Skin epidermis (tissue), 12 donors: ENCODE measurements around the gene MKNK2.
A peak's percentile ranks its signal among the peaks of the same experiment; 100 is the strongest.
"Not testable (repeated sequence)": the region's sequence is repeated elsewhere in the genome, so short reads cannot be mapped to it uniquely, and the experiment has no call there.

Source experiments
- H3K27ac ChIP-seq, 21 experiments: fragments of 200-600 bp; sonication (generic) in 11 of 21; one replicate each; pipeline ENCODE4 v1.5.0; 2020; ENCODE audit warnings: mild to moderate bottlenecking in 3 of 21, inconsistent platforms in 2 of 21, moderate library complexity in 2 of 21
- H3K4me3 ChIP-seq, 7 experiments: fragments of 200-600 bp; sonication (generic) in 2 of 7; one replicate each; pipeline ENCODE4 v1.5.0; 2020; ENCODE audit warnings: inconsistent platforms in 2 of 7, mild to moderate bottlenecking in 2 of 7, moderate library complexity in 1 of 7

MKNK2 gene

DNA sequence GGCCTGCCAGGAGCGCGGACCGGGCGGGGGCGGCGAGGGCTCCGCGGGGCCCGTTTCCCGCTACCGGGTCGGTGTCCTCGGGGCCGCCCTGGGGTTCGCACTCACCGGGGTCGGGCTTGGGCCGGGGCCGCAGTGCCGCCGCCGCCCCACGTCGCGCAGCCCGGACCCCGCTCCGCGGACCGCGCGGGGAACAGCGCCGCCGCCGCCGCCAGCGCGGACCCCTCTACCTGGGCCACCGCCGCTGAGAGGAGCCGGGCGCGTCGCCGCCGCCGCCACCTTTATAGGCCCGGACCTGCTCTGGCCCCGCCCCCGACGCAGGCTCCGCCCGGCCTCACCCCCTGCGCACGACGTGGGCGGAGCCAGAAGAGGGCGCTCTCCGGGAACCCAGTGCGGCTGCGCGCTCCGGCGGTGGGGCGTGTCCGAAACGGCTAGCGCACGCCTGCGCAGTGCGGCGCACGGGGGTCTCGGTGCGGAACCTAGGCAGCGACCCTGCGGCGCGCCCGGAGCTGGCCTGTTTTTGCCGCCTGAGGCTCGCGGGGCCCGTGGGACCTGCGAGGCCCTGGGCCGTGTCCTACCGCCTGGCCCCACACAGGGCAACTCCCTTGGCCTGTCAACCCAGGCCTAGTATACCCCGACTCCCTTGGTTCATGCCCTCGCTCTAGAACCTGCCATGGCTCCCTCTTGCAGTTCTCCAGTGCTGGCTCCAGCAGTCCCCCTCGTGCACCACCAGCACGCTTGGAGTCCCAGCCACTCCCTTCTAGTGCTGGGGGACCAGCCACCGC is at the start of gene MKNK2:
Gene MKNK2 (minus strand): TSS at position 254 of the 782 bp plus-strand sequence. CDS start 393 bp downstream, outside the sequence.
- Histone ChIP-seq H3K27ac (peak within 1 kb of the TSS; percentile 84 to 98 (median 94)), H3K4me3 (peak within 1 kb of the TSS; percentile 78 to 98 (median 94))

DNA sequence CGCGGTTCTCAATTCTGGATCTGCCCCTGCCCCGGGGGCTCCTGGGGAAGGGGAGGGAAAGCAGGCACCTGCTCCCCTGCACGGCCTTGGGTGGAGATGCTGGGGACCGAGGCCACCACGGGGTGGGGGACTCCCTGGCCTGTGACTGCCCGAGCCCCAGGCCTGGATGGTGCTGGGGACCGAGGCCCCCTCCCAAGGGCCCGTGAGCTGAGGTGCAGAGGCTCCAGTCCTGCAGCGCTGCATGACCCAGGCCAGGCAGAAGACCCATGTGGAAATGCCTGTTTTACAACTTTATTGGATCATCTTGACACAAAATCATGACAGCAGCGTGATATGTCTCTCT is 49.6 kb upstream of the MKNK2 start:
- Histone ChIP-seq H3K4me3 (no peak overlapping the region), H3K27ac (no peak overlapping the region)

DNA sequence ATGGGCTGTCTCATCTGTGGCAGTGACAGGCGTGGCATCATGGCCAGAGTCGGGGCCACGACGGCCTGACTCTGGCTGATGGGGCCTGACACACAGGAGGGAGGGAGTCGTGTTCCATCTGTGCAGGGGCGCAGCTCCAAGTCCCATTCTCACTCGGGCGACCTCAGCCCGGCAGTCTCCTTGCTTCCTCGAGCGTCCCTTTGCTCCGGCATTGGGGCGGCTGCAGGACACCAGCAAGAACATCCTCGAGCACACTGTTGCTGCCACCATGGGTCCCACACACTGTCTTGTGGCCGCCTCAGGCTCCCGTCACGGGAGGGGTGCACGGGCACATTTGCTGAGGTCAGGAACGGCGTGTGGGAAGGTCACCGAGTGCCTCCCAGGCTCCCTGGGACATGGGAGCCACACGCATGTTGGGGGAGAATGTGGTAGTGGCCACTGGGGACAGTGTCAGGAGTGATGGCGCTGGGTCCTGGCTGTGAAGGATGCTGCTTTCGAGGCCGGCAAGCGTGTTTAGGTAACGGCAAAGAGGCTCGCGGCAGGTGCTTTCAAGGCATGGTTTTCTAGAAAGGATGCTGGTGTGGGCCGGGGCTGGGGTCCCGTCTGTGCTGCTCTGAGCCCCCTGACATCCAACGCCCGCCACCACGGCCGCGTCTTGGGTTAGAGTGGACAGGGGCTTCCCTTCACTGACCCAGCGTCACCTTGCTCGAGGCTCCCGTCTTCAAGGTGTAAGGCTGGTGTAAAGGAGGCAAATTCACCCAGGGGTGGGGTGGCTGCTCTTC is 49.1 kb upstream of the MKNK2 start:
- no peak overlapping the region for H3K27ac ChIP-seq

DNA sequence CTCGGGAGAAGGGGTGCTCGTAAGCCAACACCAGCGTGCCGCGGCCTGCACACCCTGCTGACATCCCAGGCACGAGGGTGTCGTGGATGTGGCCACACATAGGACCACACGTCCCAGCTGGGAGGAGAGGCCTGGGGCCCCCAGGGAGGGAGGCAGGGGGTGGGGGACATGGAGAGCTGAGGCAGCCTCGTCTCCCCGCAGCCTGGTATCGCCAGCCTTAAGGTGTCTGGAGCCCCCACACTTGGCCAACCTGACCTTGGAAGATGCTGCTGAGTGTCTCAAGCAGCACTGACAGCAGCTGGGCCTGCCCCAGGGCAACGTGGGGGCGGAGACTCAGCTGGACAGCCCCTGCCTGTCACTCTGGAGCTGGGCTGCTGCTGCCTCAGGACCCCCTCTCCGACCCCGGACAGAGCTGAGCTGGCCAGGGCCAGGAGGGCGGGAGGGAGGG is 48.0 kb upstream of the MKNK2 start:
- Histone ChIP-seq H3K27ac (no peak overlapping the region), H3K4me3 (no peak overlapping the region)

More for the DNA sequence above, 49.1 kb upstream of the MKNK2 start:
- no peak overlapping the region for H3K4me3 ChIP-seq

DNA sequence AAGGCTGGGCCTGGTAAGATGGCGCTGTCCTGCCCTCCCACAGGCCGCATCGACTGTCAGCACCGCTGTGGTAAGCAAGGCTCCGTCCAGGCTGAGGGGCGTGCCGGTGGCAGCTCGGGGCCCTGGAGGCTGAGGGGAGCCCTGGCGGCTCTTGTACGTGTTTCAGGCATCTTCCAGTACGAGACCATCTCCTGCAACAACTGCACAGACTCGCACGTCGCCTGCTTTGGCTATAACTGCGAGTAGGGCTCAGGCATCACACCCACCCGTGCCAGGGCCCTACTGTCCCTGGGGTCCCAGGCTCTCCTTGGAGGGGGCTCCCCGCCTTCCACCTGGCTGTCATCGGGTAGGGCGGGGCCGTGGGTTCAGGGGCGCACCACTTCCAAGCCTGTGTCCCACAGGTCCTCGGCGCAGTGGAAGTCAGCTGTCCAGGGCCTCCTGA is 46.9 kb upstream of the MKNK2 start:
- H3K27ac ChIP-seq = no peak overlapping the region
- peak overlapping the region in 1 of 7 experiments; percentile 42 for H3K4me3 ChIP-seq

DNA sequence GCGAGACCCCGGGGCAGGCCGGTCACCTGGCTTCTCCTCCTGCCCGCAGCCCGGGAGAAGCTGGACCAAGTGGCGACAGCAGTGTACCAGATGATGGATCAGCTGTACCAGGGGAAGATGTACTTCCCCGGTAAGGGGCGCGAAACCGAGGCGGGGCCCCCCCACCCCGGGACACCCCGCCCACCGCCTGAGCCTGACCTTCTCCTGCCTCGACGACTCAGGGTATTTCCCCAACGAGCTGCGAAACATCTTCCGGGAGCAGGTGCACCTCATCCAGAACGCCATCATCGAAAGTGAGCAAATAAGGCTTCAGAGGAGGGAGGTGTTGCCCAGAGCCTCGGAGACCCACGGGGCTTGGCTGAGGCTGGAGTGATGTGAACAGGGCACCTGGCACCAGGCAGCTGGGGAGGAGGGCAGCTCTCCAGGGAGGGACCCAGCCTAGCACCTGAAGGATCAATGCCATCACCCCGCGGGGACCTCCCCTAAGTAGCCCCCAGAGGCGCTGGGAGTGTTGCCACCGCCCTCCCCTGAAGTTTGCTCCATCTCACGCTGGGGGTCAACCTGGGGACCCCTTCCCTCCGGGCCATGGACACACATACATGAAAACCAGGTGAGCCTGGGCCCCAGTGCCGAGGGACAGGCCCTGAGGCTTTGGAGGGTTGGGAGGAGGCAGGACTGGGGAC is 46.3 kb upstream of the MKNK2 start:
- H3K27ac ChIP-seq = peak overlapping the region in 10 of 21 experiments; percentile 1 to 74 (median 47)
- H3K4me3 ChIP-seq = peak overlapping the region; percentile 12 to 42 (median 29)

DNA sequence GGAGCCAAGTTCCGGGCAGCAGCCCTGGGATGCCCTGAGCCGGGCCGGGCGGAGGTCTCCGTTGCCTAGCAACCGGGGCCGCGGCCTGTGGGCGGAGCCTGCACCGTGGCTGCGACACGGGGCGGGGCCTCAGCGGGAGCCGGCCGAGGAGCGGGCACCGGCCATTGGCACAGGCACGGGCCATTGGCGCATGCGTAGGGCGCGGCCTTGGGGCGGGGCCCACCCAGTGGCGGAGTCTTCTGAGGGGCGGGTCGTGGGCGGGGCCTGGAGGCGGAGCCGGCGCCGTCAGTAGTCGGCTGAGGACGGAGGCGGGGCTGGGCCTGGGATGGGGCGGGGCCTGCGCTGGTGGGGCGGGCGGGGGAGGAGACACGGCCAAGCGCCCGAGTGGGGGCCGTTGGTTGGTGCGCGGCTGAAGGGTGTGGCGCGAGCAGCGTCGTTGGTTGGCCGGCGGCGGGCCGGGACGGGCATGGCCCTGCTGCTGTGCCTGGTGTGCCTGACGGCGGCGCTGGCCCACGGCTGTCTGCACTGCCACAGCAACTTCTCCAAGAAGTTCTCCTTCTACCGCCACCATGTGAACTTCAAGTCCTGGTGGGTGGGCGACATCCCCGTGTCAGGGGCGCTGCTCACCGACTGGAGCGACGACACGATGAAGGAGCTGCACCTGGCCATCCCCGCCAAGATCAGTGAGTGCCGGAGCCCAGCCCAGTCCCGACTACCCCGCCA is 45.6 kb upstream of the MKNK2 start, which contains the start of gene IZUMO4:
Gene IZUMO4 (plus strand): TSS at position 436 of the 723 bp plus-strand sequence. CDS start 31 bp downstream, at position 467.
- Histone ChIP-seq H3K27ac (peak within 1 kb of the TSS; percentile 63 to 98 (median 94)), H3K4me3 (peak within 1 kb of the TSS; percentile 55 to 85 (median 64))

DNA sequence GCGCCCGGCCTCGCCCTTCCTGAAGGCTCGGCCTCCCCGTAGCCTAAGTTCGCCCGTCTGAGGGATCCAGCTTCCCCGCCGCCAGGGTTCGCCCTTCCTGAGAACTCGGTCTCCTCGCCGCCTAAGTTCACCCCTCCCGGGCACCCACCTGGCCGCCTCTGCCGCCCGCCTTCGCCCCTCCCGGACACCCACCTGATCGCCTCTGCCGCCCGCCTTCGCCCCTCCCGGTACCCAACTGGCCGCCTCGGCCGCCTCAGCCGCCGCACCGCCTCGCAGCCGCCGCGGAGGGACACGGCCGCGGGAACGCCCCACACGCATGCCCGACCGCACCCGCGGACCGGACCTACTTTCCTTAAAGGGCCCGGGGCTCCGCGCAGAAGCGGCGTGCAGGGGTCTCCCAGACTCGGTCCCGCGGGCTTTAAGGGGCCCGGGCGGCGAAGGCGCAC is 45.0 kb upstream of the MKNK2 start, which contains the start of gene MOB3A:
Gene MOB3A (minus strand): TSS at position 293 of the 446 bp plus-strand sequence. CDS start 17,766 bp downstream, outside the sequence.
- H3K4me3 ChIP-seq = peak within 1 kb of the TSS; percentile 55 to 85 (median 64)

GRCh38 chr19:2091926-2092525 is 41.0 kb upstream of the MKNK2 start:
- H3K27ac ChIP-seq = peak overlapping the region in 17 of 21 experiments; percentile 26 to 97 (median 90)
- H3K4me3 ChIP-seq = not testable (repeated sequence)

More for the DNA sequence above, 45.0 kb upstream of the MKNK2 start, which contains the start of gene MOB3A:
- peak within 1 kb of the TSS; percentile 63 to 98 (median 94) for H3K27ac ChIP-seq

DNA sequence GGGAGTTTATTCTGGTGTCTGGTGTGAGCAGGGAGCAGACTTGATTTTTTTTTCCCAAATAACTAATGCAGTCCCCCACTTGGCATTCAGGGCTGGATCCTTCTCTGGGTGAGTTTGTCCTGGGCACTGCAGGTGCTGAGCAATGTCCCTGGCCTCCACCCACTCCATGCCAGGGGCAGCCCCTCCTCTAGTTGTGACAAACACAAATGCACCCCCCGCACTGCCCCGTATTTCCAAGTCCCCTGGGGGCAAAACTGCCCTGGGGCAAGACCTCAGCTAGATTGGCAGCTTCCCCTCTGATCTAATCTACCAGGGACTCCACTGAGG is 38.6 kb upstream of the MKNK2 start:
- Histone ChIP-seq H3K27ac (peak overlapping the region in 20 of 21 experiments; percentile 1 to 97 (median 74)), H3K4me3 (peak overlapping the region in 2 of 7 experiments; percentile 8 to 18)

DNA sequence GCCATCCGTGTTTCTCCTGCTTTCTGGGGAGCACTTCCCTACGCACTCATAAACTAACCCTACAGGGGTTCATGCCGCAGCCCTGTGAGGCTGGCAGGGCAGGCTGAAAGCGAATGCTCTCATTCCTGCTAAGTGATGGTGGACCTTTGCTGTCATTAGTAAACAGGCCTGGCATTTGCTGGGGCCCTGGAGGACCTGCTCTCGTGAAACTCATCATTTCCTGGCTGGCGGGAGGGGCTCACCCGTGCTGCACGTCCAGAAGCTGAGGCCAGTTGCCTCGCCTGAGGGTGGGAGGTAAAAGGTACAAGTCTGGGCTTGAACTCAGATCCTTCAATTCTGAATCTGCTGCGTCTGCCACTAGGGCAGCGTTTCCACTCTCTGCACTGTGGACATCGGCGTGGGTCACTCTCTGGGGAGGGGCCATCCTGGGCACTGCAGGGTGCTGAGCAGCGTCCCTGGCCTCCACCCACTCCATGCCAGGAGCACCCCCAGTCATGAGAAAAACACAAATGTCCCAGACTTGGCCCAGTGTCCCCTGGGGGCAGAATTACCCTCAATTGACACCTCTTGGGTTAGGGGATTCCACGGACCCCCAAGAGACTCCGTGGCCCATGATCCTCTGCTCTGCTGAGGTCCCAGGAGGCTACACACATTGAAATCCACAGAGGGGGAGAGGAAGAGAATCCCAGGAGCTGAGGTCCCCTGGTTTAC is 38.1 kb upstream of the MKNK2 start:
- Histone ChIP-seq H3K4me3 (no peak overlapping the region), H3K27ac (peak overlapping the region in 20 of 21 experiments; percentile 1 to 97 (median 74))

DNA sequence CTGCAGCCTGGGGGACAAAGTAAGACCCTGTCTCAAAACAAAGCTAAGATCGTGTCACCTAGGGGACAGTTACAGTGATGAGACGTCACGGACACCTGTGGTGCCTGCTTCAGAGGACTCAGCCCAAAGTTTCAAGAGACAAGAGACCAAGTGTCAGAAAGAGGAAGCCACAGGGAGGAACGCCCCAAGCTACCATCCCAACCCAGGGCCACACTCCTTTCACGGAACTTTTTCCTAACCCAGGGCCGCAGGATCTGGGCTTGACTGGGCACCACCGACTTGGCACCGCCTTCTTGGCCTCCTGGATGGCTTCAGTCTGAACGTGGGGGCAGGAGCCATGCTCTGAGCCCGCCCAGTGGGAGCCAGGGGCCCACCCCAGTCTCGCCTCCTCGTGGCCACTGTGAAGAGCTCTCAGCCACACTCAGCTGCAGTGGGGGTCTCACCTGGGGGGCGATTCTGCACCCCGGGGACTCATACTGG is 36.6 kb upstream of the MKNK2 start:
- H3K4me3 ChIP-seq = no peak overlapping the region
- peak overlapping the region in 20 of 21 experiments; percentile 7 to 97 (median 70) for H3K27ac ChIP-seq

DNA sequence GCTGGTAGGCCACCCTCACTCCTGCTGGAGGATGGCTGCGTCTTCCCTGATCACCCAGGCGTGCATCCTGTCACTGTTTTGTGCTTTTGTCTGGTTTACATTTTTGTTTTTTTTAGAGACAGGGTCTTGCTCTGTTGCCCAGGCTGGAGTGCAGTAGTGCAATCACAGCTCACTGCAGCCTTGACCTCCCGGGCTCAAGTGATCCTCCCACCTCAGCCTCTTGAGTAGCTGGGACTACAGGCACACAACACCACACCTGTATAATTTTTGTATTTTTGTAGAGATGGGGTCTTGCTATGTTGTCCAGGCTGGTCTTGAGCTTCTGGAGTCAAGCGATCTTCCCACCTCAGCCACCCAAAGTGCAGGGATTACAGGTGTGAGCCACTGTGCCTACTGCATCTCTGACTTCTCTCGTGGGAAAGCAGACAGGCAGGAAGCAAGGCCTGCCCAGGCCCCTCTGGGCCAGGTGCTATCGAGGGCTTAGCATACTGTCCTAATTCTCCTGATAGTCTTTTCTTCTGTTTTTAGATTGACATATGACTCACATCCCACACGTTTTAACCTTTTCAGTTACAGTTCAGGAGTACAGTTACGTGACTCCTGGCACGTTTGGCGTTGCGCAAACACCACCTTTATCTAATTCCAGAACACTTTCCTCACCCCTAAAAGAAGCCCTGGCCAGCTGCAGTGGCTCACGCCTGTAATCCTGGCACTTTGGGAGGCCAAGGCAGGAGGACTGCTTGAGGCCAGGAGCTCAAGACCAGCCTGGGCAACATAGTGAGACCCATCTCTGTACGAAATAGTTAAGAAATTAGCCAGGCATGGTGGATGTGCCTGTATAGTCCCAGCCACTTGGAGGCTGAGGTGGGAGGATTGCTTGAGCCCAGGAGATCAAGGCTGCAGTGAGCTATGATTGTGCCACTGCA is 35.9 kb upstream of the MKNK2 start:
- H3K4me3 ChIP-seq = not testable (repeated sequence)
- H3K27ac ChIP-seq = peak overlapping the region in 20 of 21 experiments; percentile 7 to 97 (median 70)

GRCh38 chr19:2084993-2085720 is 34.1 kb upstream of the MKNK2 start:
- peak overlapping the region in 20 of 21 experiments; percentile 51 to 97 (median 80) for H3K27ac ChIP-seq

GRCh38 chr19:2083174-2083854 is 32.3 kb upstream of the MKNK2 start:
- peak overlapping the region in 20 of 21 experiments; percentile 3 to 97 (median 80) for H3K27ac ChIP-seq
- H3K4me3 ChIP-seq = peak overlapping the region; percentile 29 to 50 (median 43)

More at GRCh38 chr19:2084993-2085720, 34.1 kb upstream of the MKNK2 start:
- peak overlapping the region; percentile 29 to 50 (median 43) for H3K4me3 ChIP-seq
